Measurements from ENCODE around the gene TUBD1. TPM values are rescaled to one million over a fixed set of nuclear protein-coding genes. Genes with fewer than 3 reads are reported as not detected.

The TUBD1 gene
- polyA plus RNA-seq, 3 donors: 2.9 to 7.3 (median 3.9) TPM

- Mint-ChIP-seq H3K27me3 (ENCODE audit: low read depth in 3 of 3) (peaks cover 0 to 6% (median 0%) of the 10 kb centered on the region in 3 donors), H3K36me3 (peaks cover 45 to 75% of the 10 kb centered on the region in 2 donors), H3K9me3 (peaks cover 0 to 3% (median 0%) of the 10 kb centered on the region in 7 donors), H3K27ac (no peak overlapping the region), H3K4me3 (no peak overlapping the region), H3K4me1 (peaks cover 45% of the 10 kb centered on the region)
- Histone ChIP-seq H4K20me1 (ENCODE audit: insufficient read depth, low read length) (no peaks in the 10 kb centered on the region), H3K4me3 (replicated peaks in 1 of 3; ENCODE audit: low read depth in 2 of 3, low read length in 3 of 3) (no peak overlapping the region), H3K79me2 (ENCODE audit: insufficient read depth, low read length) (peaks cover 41% of the 10 kb centered on the region), H3K9me3 (replicated peaks in 1 of 2; ENCODE audit: control insufficient read depth in 1 of 2, insufficient read depth in 1 of 2, low read length in 2 of 2) (no peaks in the 10 kb centered on the region), H3K27ac (ENCODE audit: low read depth in 1 of 2, low read length in 2 of 2) (no peak overlapping the region), H3K4me2 (replicated peaks; ENCODE audit: extremely low read depth, low read length, poor library complexity, severe bottlenecking) (no peak overlapping the region), H3K27me3 (ENCODE audit: control insufficient read depth in 2 of 2, insufficient read depth in 2 of 2, low read length in 2 of 2) (no peaks in the 10 kb centered on the region), H3K4me1 (ENCODE audit: control insufficient read depth in 1 of 2, insufficient read depth in 2 of 2, low read length in 2 of 2) (peaks cover 28 to 53% of the 10 kb centered on the region in 2 donors), H3K9ac (ENCODE audit: insufficient read depth, low read length, poor library complexity, severe bottlenecking) (no peak overlapping the region), H3K36me3 (replicated peaks in 1 of 2; ENCODE audit: control insufficient read depth in 1 of 2, insufficient read depth in 2 of 2, low read length in 2 of 2) (peaks cover 40 to 66% of the 10 kb centered on the region in 2 donors), H2AFZ (ENCODE audit: insufficient read depth, low read depth, low read length, poor library complexity, severe bottlenecking) (no peak overlapping the region)
- TF ChIP-seq, protein P1, sequence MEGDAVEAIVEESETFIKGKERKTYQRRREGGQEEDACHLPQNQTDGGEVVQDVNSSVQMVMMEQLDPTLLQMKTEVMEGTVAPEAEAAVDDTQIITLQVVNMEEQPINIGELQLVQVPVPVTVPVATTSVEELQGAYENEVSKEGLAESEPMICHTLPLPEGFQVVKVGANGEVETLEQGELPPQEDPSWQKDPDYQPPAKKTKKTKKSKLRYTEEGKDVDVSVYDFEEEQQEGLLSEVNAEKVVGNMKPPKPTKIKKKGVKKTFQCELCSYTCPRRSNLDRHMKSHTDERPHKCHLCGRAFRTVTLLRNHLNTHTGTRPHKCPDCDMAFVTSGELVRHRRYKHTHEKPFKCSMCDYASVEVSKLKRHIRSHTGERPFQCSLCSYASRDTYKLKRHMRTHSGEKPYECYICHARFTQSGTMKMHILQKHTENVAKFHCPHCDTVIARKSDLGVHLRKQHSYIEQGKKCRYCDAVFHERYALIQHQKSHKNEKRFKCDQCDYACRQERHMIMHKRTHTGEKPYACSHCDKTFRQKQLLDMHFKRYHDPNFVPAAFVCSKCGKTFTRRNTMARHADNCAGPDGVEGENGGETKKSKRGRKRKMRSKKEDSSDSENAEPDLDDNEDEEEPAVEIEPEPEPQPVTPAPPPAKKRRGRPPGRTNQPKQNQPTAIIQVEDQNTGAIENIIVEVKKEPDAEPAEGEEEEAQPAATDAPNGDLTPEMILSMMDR (IDR thresholded peaks at IDR 0.05): no peak
- intact Hi-C loops (cut with micrococcal nuclease): no loop called here
- no peak for DNase-seq
- WGBS (ENCODE audit: insufficient coverage): 100% methylated on average over 1 of the region's 1 CpG
Measured at GRCh38 chr17:59811209-59811608, 81.5 kb downstream of the TUBD1 start.

GRCh38 chr17:59810894-59811153 is 81.9 kb downstream of the TUBD1 start:
- Mint-ChIP-seq H3K27me3 (ENCODE audit: low read depth in 3 of 3) (peaks cover 0 to 6% (median 0%) of the 10 kb centered on the region in 3 donors), H3K4me1 (peaks cover 41% of the 10 kb centered on the region), H3K27ac (no peak overlapping the region), H3K4me3 (no peak overlapping the region), H3K9me3 (peaks cover 0 to 3% (median 0%) of the 10 kb centered on the region in 7 donors), H3K36me3 (peaks cover 43 to 73% of the 10 kb centered on the region in 2 donors)
- WGBS (ENCODE audit: insufficient coverage): no CpG with 5 or more reads among the region's 1 CpG
- peaks cover 42% of the 10 kb centered on the region for H3K79me2 ChIP-seq (ENCODE audit: insufficient read depth, low read length)
- no peaks in the 10 kb centered on the region for H3K9me3 ChIP-seq (replicated peaks in 1 of 2; ENCODE audit: control insufficient read depth in 1 of 2, insufficient read depth in 1 of 2, low read length in 2 of 2)
- TF ChIP-seq, protein P1 (IDR thresholded peaks at IDR 0.05): no peak
- H3K27me3 ChIP-seq (ENCODE audit: control insufficient read depth in 2 of 2, insufficient read depth in 2 of 2, low read length in 2 of 2): no peaks in the 10 kb centered on the region
- no peak overlapping the region for H3K4me3 ChIP-seq (replicated peaks in 1 of 3; ENCODE audit: low read depth in 2 of 3, low read length in 3 of 3)
- DNase-seq: no peak
- H3K4me1 ChIP-seq (ENCODE audit: control insufficient read depth in 1 of 2, insufficient read depth in 2 of 2, low read length in 2 of 2): peaks cover 25 to 53% of the 10 kb centered on the region in 2 donors
- H3K36me3 ChIP-seq (replicated peaks in 1 of 2; ENCODE audit: control insufficient read depth in 1 of 2, insufficient read depth in 2 of 2, low read length in 2 of 2): peaks cover 38 to 66% of the 10 kb centered on the region in 2 donors
- no peaks in the 10 kb centered on the region for H4K20me1 ChIP-seq (ENCODE audit: insufficient read depth, low read length)
- intact Hi-C loops (cut with micrococcal nuclease): no loop called here
- no peak overlapping the region for H3K4me2 ChIP-seq (replicated peaks; ENCODE audit: extremely low read depth, low read length, poor library complexity, severe bottlenecking)
- no peak overlapping the region for H3K9ac ChIP-seq (ENCODE audit: insufficient read depth, low read length, poor library complexity, severe bottlenecking)
- no peak overlapping the region for H2AFZ ChIP-seq (ENCODE audit: insufficient read depth, low read depth, low read length, poor library complexity, severe bottlenecking)
- H3K27ac ChIP-seq (ENCODE audit: low read depth in 1 of 2, low read length in 2 of 2): no peak overlapping the region

Small RNA genes within 50 kb of the gene (small RNA-seq; reads per million reads assigned to genes)
- gene RNU6-450P (ENCODE audit: insufficient read length, low read depth): not detected
- not detected for gene RPS29P21 (ENCODE audit: insufficient read length, low read depth)

Other genes starting within 250 kb of the TUBD1 start
- gene PTRH2, start 185.5 kb downstream of the TUBD1 start, polyA plus RNA-seq: 10 to 100 TPM; 13.4 to 27.0 (median 26.0) TPM
- gene VMP1, start 185.3 kb downstream of the TUBD1 start, polyA plus RNA-seq: 100 to 1,000 TPM; 246 to 511 (median 386) TPM
- gene RPS6KB1, start 178 bp upstream of the TUBD1 start, polyA plus RNA-seq: 10 to 100 TPM; 15.8 to 15.9 (median 15.9) TPM
- 10 to 100 TPM; 55.2 to 60.8 (median 59.7) TPM for gene RNFT1, start 71.8 kb upstream of the TUBD1 start, polyA plus RNA-seq
- gene HEATR6, start 186.0 kb upstream of the TUBD1 start, polyA plus RNA-seq: 10 to 100 TPM in 1 of 3 donors, 1 to 10 TPM in 2; 4.6 to 21.9 (median 7.1) TPM